PFSK-1 (cell line): ENCODE data around the gene NUDT3.

Experiments
- FOXP2 ChIP-seq: optimal IDR thresholded peaks from 2 replicates; pipeline ENCODE3; 2011; ENCODE audit warnings: borderline replicate concordance, control low read depth, inconsistent platforms; ENCODE audit not compliant: insufficient read depth; ENCODE audit errors: extremely low read length, extremely low read depth
- POLR2AphosphoS5 ChIP-seq: IDR thresholded peaks from 2 replicates; pipeline ENCODE4 v1.6.1; 2012; ENCODE audit warnings: low read depth, mild to moderate bottlenecking, control low read depth, low read length, moderate library complexity

DNA sequence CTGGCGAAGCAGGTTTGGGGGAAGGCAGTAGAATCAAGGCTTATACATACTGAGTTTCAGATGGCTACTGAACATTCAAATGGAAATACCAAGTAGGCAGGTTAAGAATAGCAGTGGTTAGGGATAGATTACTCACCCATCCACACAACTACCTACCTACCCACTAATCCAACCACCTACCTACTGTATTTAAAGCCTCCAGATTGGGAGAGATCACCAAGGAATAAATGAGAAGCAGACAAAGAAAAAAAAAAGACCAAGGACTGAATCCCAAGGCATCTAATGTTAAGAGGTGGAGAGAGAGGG lies 75.3 kb downstream of the NUDT3 start:
- TF ChIP-seq FOXP2 (no peak), POLR2AphosphoS5 (no peak)
